ENCODE results near the gene ADISSP. TPM values are rescaled to one million over a fixed set of nuclear protein-coding genes. Genes with fewer than 3 reads are reported as not detected.

ADISSP gene
- total and polyA plus RNA-seq, 2 of the 8 experiments (the other 6 are each of a cell fraction or from before 2014, with no cell fraction given), result 111 to 141 TPM

Other genes with a start within 250 kb of the ADISSP start
- gene GFRA4, start 104.4 kb downstream of the ADISSP start, total RNA-seq (2021; fragmentation: NEBNext Ultra II Directional; extraction: Animal tissue kit (Norgen Biotek cat#: 25700)), result not detected in 2 replicates
- gene GFRA4, start 104.4 kb downstream of the ADISSP start, polyA plus RNA-seq (2011; rRNA removed), result 0.05 TPM in 1 of 2 replicates, not detected in the other
- 5.7 and 6.0 TPM in 2 replicates for gene ADAM33, start 85.7 kb downstream of the ADISSP start, total RNA-seq (2021; fragmentation: NEBNext Ultra II Directional; extraction: Animal tissue kit (Norgen Biotek cat#: 25700))
- gene ADAM33, start 85.7 kb downstream of the ADISSP start, polyA plus RNA-seq (2011; rRNA removed), result 4.2 and 7.0 TPM in 2 replicates
- not detected in 2 replicates for gene SIGLEC1, start 55.2 kb downstream of the ADISSP start, total RNA-seq (2021; fragmentation: NEBNext Ultra II Directional; extraction: Animal tissue kit (Norgen Biotek cat#: 25700))
- gene SIGLEC1, start 55.2 kb downstream of the ADISSP start, polyA plus RNA-seq (2011; rRNA removed), result 0.02 TPM in 2 replicates
- gene HSPA12B, start 35.1 kb downstream of the ADISSP start, total RNA-seq (2021; fragmentation: NEBNext Ultra II Directional; extraction: Animal tissue kit (Norgen Biotek cat#: 25700)), result 4.3 and 4.9 TPM in 2 replicates
- gene HSPA12B, start 35.1 kb downstream of the ADISSP start, polyA plus RNA-seq (2011; rRNA removed), result 2.2 and 3.5 TPM in 2 replicates
- gene SPEF1, start 13.7 kb upstream of the ADISSP start, total RNA-seq (2021; fragmentation: NEBNext Ultra II Directional; extraction: Animal tissue kit (Norgen Biotek cat#: 25700)), result 0.65 and 0.71 TPM in 2 replicates
- gene SPEF1, start 13.7 kb upstream of the ADISSP start, polyA plus RNA-seq (2011; rRNA removed), result 0.50 and 0.51 TPM in 2 replicates
- gene CENPB, start 19.0 kb upstream of the ADISSP start, total RNA-seq (2021; fragmentation: NEBNext Ultra II Directional; extraction: Animal tissue kit (Norgen Biotek cat#: 25700)), result 51.6 and 52.8 TPM in 2 replicates
- 17.7 and 25.2 TPM in 2 replicates for gene CENPB, start 19.0 kb upstream of the ADISSP start, polyA plus RNA-seq (2011; rRNA removed)
- 30.3 and 31.2 TPM in 2 replicates for gene CDC25B, start 28.6 kb upstream of the ADISSP start, total RNA-seq (2021; fragmentation: NEBNext Ultra II Directional; extraction: Animal tissue kit (Norgen Biotek cat#: 25700))
- 21.7 and 32.4 TPM in 2 replicates for gene CDC25B, start 28.6 kb upstream of the ADISSP start, polyA plus RNA-seq (2011; rRNA removed)
- 3.4 and 3.7 TPM in 2 replicates for gene AP5S1, start 52.8 kb upstream of the ADISSP start, total RNA-seq (2021; fragmentation: NEBNext Ultra II Directional; extraction: Animal tissue kit (Norgen Biotek cat#: 25700))
- 3.3 and 4.0 TPM in 2 replicates for gene AP5S1, start 52.8 kb upstream of the ADISSP start, polyA plus RNA-seq (2011; rRNA removed)
- 24.3 and 24.4 TPM in 2 replicates for gene MAVS, start 79.1 kb upstream of the ADISSP start, total RNA-seq (2021; fragmentation: NEBNext Ultra II Directional; extraction: Animal tissue kit (Norgen Biotek cat#: 25700))
- gene MAVS, start 79.1 kb upstream of the ADISSP start, polyA plus RNA-seq (2011; rRNA removed), result 9.9 and 12.3 TPM in 2 replicates
- gene PANK2, start 121.6 kb upstream of the ADISSP start, total RNA-seq (2021; fragmentation: NEBNext Ultra II Directional; extraction: Animal tissue kit (Norgen Biotek cat#: 25700)), result 57.5 and 62.0 TPM in 2 replicates
- gene PANK2, start 121.6 kb upstream of the ADISSP start, polyA plus RNA-seq (2011; rRNA removed), result 14.9 and 17.1 TPM in 2 replicates
- 12.1 and 12.6 TPM in 2 replicates for gene RNF24, start 247.8 kb upstream of the ADISSP start, total RNA-seq (2021; fragmentation: NEBNext Ultra II Directional; extraction: Animal tissue kit (Norgen Biotek cat#: 25700))
- gene RNF24, start 247.8 kb upstream of the ADISSP start, polyA plus RNA-seq (2011; rRNA removed), result 6.8 and 7.0 TPM in 2 replicates